ENCODE results near the gene ILRUN. TPM values are rescaled to one million over a fixed set of nuclear protein-coding genes. Genes with fewer than 3 reads are reported as not detected.
A peak's percentile ranks its signal among the peaks of the same experiment; 100 is the strongest.

Gene ILRUN
- total RNA-seq, 4 donors from 2014 or later = 9.0 to 70.8 (median 35.0) TPM

- TF ChIP-seq, protein P1, sequence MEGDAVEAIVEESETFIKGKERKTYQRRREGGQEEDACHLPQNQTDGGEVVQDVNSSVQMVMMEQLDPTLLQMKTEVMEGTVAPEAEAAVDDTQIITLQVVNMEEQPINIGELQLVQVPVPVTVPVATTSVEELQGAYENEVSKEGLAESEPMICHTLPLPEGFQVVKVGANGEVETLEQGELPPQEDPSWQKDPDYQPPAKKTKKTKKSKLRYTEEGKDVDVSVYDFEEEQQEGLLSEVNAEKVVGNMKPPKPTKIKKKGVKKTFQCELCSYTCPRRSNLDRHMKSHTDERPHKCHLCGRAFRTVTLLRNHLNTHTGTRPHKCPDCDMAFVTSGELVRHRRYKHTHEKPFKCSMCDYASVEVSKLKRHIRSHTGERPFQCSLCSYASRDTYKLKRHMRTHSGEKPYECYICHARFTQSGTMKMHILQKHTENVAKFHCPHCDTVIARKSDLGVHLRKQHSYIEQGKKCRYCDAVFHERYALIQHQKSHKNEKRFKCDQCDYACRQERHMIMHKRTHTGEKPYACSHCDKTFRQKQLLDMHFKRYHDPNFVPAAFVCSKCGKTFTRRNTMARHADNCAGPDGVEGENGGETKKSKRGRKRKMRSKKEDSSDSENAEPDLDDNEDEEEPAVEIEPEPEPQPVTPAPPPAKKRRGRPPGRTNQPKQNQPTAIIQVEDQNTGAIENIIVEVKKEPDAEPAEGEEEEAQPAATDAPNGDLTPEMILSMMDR (IDR thresholded peaks at IDR 0.05) = no peak
- no peak for TF ChIP-seq POLR2A (IDR thresholded peaks at IDR 0.05)
- no peaks in the 10 kb centered on the region for H3K27me3 ChIP-seq
- H3K4me3 ChIP-seq = peak overlapping the region; percentile 80 to 84
- H3K27ac ChIP-seq = peak overlapping the region; percentile 91 to 97
- no peaks in the 10 kb centered on the region for H3K36me3 ChIP-seq
- no peaks in the 10 kb centered on the region for H3K4me1 ChIP-seq
- DNase-seq = no peak
- H3K9me3 ChIP-seq = no peaks in the 10 kb centered on the region
- intact Hi-C loops (cut with DNase I; ENCODE audit: low total_unique reads) = no loop called here
Measured at GRCh38 chr6:34696189-34696738, 303 bp downstream of the ILRUN start.

DNA sequence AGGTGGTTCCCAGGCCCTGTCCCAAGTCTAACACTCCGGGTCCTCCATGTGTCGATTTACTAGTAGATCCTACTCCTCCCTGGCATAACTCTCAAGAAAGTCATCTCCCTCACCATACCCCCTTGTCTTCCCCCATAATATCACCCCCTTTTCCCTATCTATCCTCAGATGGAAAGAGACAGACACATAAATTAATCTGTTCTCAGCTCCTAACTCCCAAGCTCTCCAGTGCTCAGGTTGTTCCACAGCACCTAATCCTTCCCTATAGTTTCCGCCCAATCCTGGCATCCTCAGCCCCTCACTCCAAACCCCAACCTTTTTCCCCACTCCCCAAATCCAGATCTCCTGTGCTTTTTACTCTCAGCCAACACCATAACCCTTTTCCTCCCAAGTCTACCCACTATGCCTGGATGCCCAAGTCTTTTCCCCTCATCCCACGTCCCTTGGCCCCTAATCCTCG is 808 bp downstream of the ILRUN start:
- intact Hi-C loops (cut with DNase I; ENCODE audit: low total_unique reads) = no loop called here
- Histone ChIP-seq H3K4me3 (peak overlapping the region; percentile 80 to 84), H3K27ac (peak overlapping the region; percentile 91 to 97), H3K27me3 (no peaks in the 10 kb centered on the region), H3K4me1 (no peaks in the 10 kb centered on the region), H3K9me3 (no peaks in the 10 kb centered on the region), H3K36me3 (no peaks in the 10 kb centered on the region)
- DNase-seq = no peak
- TF ChIP-seq, protein P1 (IDR thresholded peaks at IDR 0.05) = no peak
- no peak for TF ChIP-seq POLR2A (IDR thresholded peaks at IDR 0.05)

GRCh38 chr6:34692280-34692679 is 4.3 kb downstream of the ILRUN start:
- intact Hi-C loops (cut with DNase I; ENCODE audit: low total_unique reads) = no loop called here
- DNase-seq = no peak
- no peaks in the 10 kb centered on the region for H3K9me3 ChIP-seq
- H3K27me3 ChIP-seq = no peaks in the 10 kb centered on the region
- no peaks in the 10 kb centered on the region for H3K4me1 ChIP-seq
- H3K27ac ChIP-seq = no peak overlapping the region
- no peaks in the 10 kb centered on the region for H3K36me3 ChIP-seq
- H3K4me3 ChIP-seq = no peak overlapping the region
- TF ChIP-seq, protein P1 (IDR thresholded peaks at IDR 0.05) = no peak
- TF ChIP-seq POLR2A (IDR thresholded peaks at IDR 0.05) = no peak

- intact Hi-C loops (cut with DNase I; ENCODE audit: low total_unique reads) = no loop called here
- H3K27me3 ChIP-seq = no peaks in the 10 kb centered on the region
- TF ChIP-seq, protein P1 (IDR thresholded peaks at IDR 0.05) = no peak
- no peak for TF ChIP-seq POLR2A (IDR thresholded peaks at IDR 0.05)
Measured at GRCh38 chr6:34689742-34690141, 6.8 kb downstream of the ILRUN start.

GRCh38 chr6:34688956-34689355 is 7.6 kb downstream of the ILRUN start:
- no peak for DNase-seq
- Histone ChIP-seq H3K27ac (no peak overlapping the region), H3K27me3 (no peaks in the 10 kb centered on the region), H3K4me1 (no peaks in the 10 kb centered on the region), H3K36me3 (no peaks in the 10 kb centered on the region), H3K9me3 (no peaks in the 10 kb centered on the region), H3K4me3 (no peak overlapping the region)
- intact Hi-C loops (cut with DNase I; ENCODE audit: low total_unique reads) = no loop called here
- no peak for TF ChIP-seq POLR2A (IDR thresholded peaks at IDR 0.05)
- TF ChIP-seq, protein P1 (IDR thresholded peaks at IDR 0.05) = no peak

More at GRCh38 chr6:34689742-34690141, 6.8 kb downstream of the ILRUN start:
- no peak overlapping the region for H3K4me3 ChIP-seq
- no peak overlapping the region for H3K27ac ChIP-seq
- H3K4me1 ChIP-seq = no peaks in the 10 kb centered on the region
- no peak for DNase-seq
- H3K9me3 ChIP-seq = no peaks in the 10 kb centered on the region
- no peaks in the 10 kb centered on the region for H3K36me3 ChIP-seq

Data from uterus (tissue), 4 donors.